BLaER1 treated with 17β-estradiol and CSF1 and Interleukin-3, amounts not matched to agents 10 nM and 100 nM (cell line): ENCODE data around the gene CHAF1A.

Experiments
- H3K27ac ChIP-seq, 11 experiments: shearing (Covaris generic); formaldehyde crosslinking; 2 replicates each; pipeline ENCODE4 v1.8.1; 2022
- H3K27me3 ChIP-seq, 11 experiments: shearing (Covaris generic); formaldehyde crosslinking; 2 replicates each; pipeline ENCODE4 v1.8.1; 2022
- H3K36me3 ChIP-seq, 11 experiments: shearing (Covaris generic); formaldehyde crosslinking; 2 replicates each; pipeline ENCODE4 v1.8.1; 2022
- H3K4me1 ChIP-seq, 10 experiments: shearing (Covaris generic); formaldehyde crosslinking; 2 replicates each; pipeline ENCODE4 v1.8.1; 2022
- H3K4me2 ChIP-seq, 11 experiments: shearing (Covaris generic); formaldehyde crosslinking; 2 replicates each; pipeline ENCODE4 v1.8.1; 2022
- H3K4me3 ChIP-seq, 10 experiments: shearing (Covaris generic); formaldehyde crosslinking; 2 replicates each; pipeline ENCODE4 v1.8.1; 2022
- H3K9ac ChIP-seq, 11 experiments: shearing (Covaris generic); formaldehyde crosslinking; 2 replicates each; pipeline ENCODE4 v1.8.1; 2022
- H3K9me3 ChIP-seq, 11 experiments: shearing (Covaris generic); formaldehyde crosslinking; replicated peaks in 1 of 11; 2 replicates each; pipeline ENCODE4 v1.8.1; 2022
- H4K20me1 ChIP-seq, 11 experiments: shearing (Covaris generic); formaldehyde crosslinking; 2 replicates each; pipeline ENCODE4 v1.8.1; 2022
- Cebpa-rat ChIP-seq, 11 experiments: shearing (Covaris generic); IDR thresholded peaks; 2 replicates each; pipeline ENCODE4 v1.8.1; 2022

The CHAF1A gene

GRCh38 chr19:4379383-4380253, 22.8 kb upstream of the CHAF1A start:
- Histone ChIP-seq H3K36me3 (peaks cover 10 to 44% (median 21%) of the 10 kb centered on the region in 11 experiments; a peak in 19 of 22 replicates), H3K9ac (peak overlapping the region; percentile 3 to 64 (median 46); a peak in 19 of 22 replicates), H3K4me2 (peak overlapping the region; percentile 96 to 100 (median 99)), H3K9me3 (no peaks in the 10 kb centered on the region), H3K4me3 (peak overlapping the region; percentile 6 to 54 (median 32); a peak in 15 of 20 replicates), H3K27ac (peak overlapping the region in 8 of 11 experiments; percentile 4 to 66 (median 49); a peak in 13 of 22 replicates), H3K4me1 (peaks cover 77 to 100% (median 85%) of the 10 kb centered on the region in 10 experiments), H4K20me1 (peaks cover 96 to 100% (median 100%) of the 10 kb centered on the region in 11 experiments), H3K27me3 (no peaks in the 10 kb centered on the region)
- no peak; a peak in 1 of 22 replicates for TF ChIP-seq Cebpa-rat (IDR thresholded peaks at IDR 0.05)

- Histone ChIP-seq H3K36me3 (peaks cover 10 to 50% (median 28%) of the 10 kb centered on the region in 11 experiments; a peak in 20 of 22 replicates), H3K27me3 (no peaks in the 10 kb centered on the region), H3K9ac (peak overlapping the region; percentile 3 to 65 (median 46); a peak in 17 of 22 replicates), H3K27ac (peak overlapping the region in 8 of 11 experiments; percentile 31 to 66 (median 49); a peak in 14 of 22 replicates), H3K4me3 (peak overlapping the region; percentile 6 to 54 (median 32); a peak in 13 of 20 replicates), H3K4me2 (peak overlapping the region; percentile 96 to 100 (median 99)), H4K20me1 (peaks cover 95 to 100% (median 100%) of the 10 kb centered on the region in 11 experiments), H3K4me1 (peaks cover 74 to 100% (median 82%) of the 10 kb centered on the region in 10 experiments), H3K9me3 (no peaks in the 10 kb centered on the region)
- no peak for TF ChIP-seq Cebpa-rat (IDR thresholded peaks at IDR 0.05)
Measured at GRCh38 chr19:4380254-4380727, 22.1 kb upstream of the CHAF1A start.

- Histone ChIP-seq H3K27ac (peak overlapping the region in 5 of 11 experiments; percentile 10 to 74 (median 51); a peak in 7 of 22 replicates), H3K4me2 (peak overlapping the region; percentile 52 to 98 (median 67)), H3K27me3 (no peaks in the 10 kb centered on the region), H3K9ac (peak overlapping the region; percentile 27 to 66 (median 45); a peak in 16 of 22 replicates), H3K4me1 (peaks cover 61 to 100% (median 69%) of the 10 kb centered on the region in 10 experiments), H3K36me3 (peaks cover 32 to 73% (median 57%) of the 10 kb centered on the region in 11 experiments), H3K9me3 (no peaks in the 10 kb centered on the region), H4K20me1 (peaks cover 93 to 100% (median 99%) of the 10 kb centered on the region in 11 experiments), H3K4me3 (peak overlapping the region in 3 of 10 experiments; percentile 10 to 20 (median 11); a peak in 1 of 20 replicates)
- TF ChIP-seq Cebpa-rat (IDR thresholded peaks at IDR 0.05), result no peak
Measured at GRCh38 chr19:4385291-4386040, 17.0 kb upstream of the CHAF1A start.

GRCh38 chr19:4386041-4386782, 16.2 kb upstream of the CHAF1A start:
- peak overlapping the region in 2 of 10 experiments; percentile 10 to 11; a peak in 1 of 20 replicates for H3K4me3 ChIP-seq
- TF ChIP-seq Cebpa-rat (IDR thresholded peaks at IDR 0.05), result no peak
- peaks cover 93 to 100% (median 99%) of the 10 kb centered on the region in 11 experiments for H4K20me1 ChIP-seq
- no peaks in the 10 kb centered on the region for H3K27me3 ChIP-seq
- peak overlapping the region; percentile 27 to 66 (median 45); a peak in 16 of 22 replicates for H3K9ac ChIP-seq
- no peaks in the 10 kb centered on the region for H3K9me3 ChIP-seq
- H3K4me2 ChIP-seq, result peak overlapping the region; percentile 52 to 98 (median 67)
- H3K27ac ChIP-seq, result peak overlapping the region in 6 of 11 experiments; percentile 9 to 74 (median 42); a peak in 6 of 22 replicates
- H3K4me1 ChIP-seq, result peaks cover 61 to 100% (median 69%) of the 10 kb centered on the region in 10 experiments
- peaks cover 32 to 77% (median 57%) of the 10 kb centered on the region in 11 experiments for H3K36me3 ChIP-seq

GRCh38 chr19:4388337-4389063, 13.9 kb upstream of the CHAF1A start:
- Histone ChIP-seq H3K4me2 (peak overlapping the region in 3 of 11 experiments; percentile 39 to 98 (median 72); a peak in 6 of 22 replicates), H3K36me3 (peaks cover 28 to 86% (median 62%) of the 10 kb centered on the region in 11 experiments), H3K4me1 (peaks cover 60 to 100% (median 73%) of the 10 kb centered on the region in 10 experiments), H3K9ac (peak overlapping the region in 4 of 11 experiments; percentile 9 to 65 (median 27); a peak in 7 of 22 replicates), H3K27me3 (no peaks in the 10 kb centered on the region), H3K9me3 (no peaks in the 10 kb centered on the region), H3K4me3 (no peak overlapping the region), H3K27ac (peak overlapping the region in 2 of 11 experiments; percentile 16 to 34; a peak in 2 of 22 replicates), H4K20me1 (peaks cover 95 to 100% (median 99%) of the 10 kb centered on the region in 11 experiments)
- TF ChIP-seq Cebpa-rat (IDR thresholded peaks at IDR 0.05), result no peak

GRCh38 chr19:4389064-4389375, 13.4 kb upstream of the CHAF1A start:
- TF ChIP-seq Cebpa-rat (IDR thresholded peaks at IDR 0.05), result no peak
- Histone ChIP-seq H3K9me3 (no peaks in the 10 kb centered on the region), H3K4me1 (peaks cover 60 to 100% (median 74%) of the 10 kb centered on the region in 10 experiments), H3K4me3 (no peak overlapping the region), H3K27me3 (no peaks in the 10 kb centered on the region), H3K9ac (peak overlapping the region in 4 of 11 experiments; percentile 9 to 65 (median 27); a peak in 6 of 22 replicates), H3K36me3 (peaks cover 23 to 86% (median 57%) of the 10 kb centered on the region in 11 experiments), H4K20me1 (peaks cover 95 to 100% (median 99%) of the 10 kb centered on the region in 11 experiments), H3K4me2 (peak overlapping the region in 3 of 11 experiments; percentile 39 to 98 (median 72); a peak in 6 of 22 replicates), H3K27ac (peak overlapping the region in 2 of 11 experiments; percentile 16 to 34; a peak in 2 of 22 replicates)

- Histone ChIP-seq H4K20me1 (peaks cover 95 to 100% (median 99%) of the 10 kb centered on the region in 11 experiments), H3K36me3 (peaks cover 22 to 86% (median 56%) of the 10 kb centered on the region in 11 experiments), H3K4me2 (peak overlapping the region; percentile 39 to 98 (median 76); a peak in 19 of 22 replicates), H3K27ac (peak overlapping the region in 10 of 11 experiments; percentile 29 to 72 (median 52); a peak in 15 of 22 replicates), H3K9ac (peak overlapping the region in 9 of 11 experiments; percentile 11 to 74 (median 64); a peak in 13 of 22 replicates), H3K4me3 (no peak overlapping the region), H3K9me3 (no peaks in the 10 kb centered on the region), H3K4me1 (peaks cover 60 to 100% (median 79%) of the 10 kb centered on the region in 10 experiments), H3K27me3 (no peaks in the 10 kb centered on the region)
- no peak for TF ChIP-seq Cebpa-rat (IDR thresholded peaks at IDR 0.05)
Measured at GRCh38 chr19:4389511-4390016, 12.9 kb upstream of the CHAF1A start.
